ENCODE results near the gene DGCR8.

The DGCR8 gene

GRCh38 chr22:20052309-20053259 lies 27.5 kb upstream of the DGCR8 start:
- no peak for DNase-seq (ENCODE audit: low read depth)

DNA sequence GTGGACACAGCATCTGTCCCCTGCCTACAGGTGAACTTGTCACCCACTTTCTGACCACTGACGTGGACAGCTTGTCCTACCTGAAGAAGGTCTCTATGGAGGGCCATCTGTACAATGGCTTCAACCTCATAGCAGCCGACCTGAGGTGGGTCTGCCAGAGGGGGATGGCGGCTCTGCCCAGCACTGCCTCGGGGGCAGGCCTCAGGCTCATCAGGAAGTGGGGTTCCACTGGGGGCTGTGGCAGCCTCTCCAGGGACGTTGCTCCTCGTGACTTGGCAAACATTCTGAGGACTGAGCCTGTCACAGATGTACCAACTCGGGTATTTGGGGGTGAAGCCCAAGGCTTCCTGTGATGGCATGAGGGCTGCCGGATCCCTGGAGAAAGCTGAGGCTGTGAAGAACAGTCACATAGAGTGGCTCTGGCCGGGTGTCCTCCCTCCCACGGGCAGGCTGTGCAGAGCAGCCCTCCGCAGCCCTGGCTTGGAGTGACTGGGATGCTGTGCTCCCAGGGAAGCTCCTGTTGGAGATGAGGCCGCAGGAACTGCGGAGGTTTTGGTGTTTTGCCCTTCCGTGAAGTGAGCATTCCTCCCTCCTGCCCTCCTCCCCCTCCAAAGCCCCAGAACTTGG lies 26.5 kb upstream of the DGCR8 start:
- no peak for DNase-seq (ENCODE audit: low read depth)

- DNase-seq (ENCODE audit: low read depth): no peak
Measured at GRCh38 chr22:20054034-20054427, 26.0 kb upstream of the DGCR8 start.

DNA sequence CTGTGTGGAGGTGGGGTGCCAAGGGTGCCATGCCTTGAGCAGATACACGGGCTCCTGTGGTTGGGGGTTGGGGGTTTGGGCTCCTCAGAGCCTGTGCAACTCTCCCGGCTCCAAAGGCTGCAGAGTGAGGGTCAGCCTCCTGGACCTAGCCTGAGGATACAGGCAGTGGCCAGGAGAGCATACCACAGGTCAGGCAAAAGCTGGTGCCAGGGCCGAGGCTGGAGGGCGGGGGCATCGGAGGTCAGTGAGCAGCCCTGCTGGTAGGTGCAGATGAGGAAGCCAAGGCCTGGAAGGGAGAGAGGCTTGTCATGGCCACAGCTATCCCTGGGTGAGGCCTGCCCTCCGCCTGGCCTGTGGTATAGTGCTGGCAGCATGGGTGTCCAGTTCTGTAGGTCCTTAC lies 25.6 kb upstream of the DGCR8 start:
- DNase-seq (ENCODE audit: low read depth): no peak

DNA sequence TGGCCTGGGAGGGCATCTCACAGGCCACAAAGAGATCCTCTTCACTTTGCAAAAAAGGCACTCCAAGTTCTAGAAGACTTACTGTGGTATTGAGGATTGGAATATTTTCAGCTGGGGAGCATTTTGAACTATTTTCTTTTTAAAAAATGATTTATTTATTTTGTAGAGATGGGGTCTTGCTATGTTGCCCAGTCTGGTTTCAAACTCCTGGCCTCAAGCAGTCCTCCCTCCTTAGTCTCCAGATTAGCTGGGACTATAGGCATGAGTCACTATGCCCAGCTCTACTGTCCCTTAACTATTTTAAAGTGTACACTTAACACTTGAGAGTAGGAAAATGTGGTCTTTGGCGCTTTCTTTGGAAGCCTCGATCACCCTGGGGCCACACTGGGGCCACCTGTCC lies 24.9 kb upstream of the DGCR8 start:
- DNase-seq (ENCODE audit: low read depth): no peak

GRCh38 chr22:20055654-20056053 lies 24.4 kb upstream of the DGCR8 start:
- no peak for DNase-seq (ENCODE audit: low read depth)

DNA sequence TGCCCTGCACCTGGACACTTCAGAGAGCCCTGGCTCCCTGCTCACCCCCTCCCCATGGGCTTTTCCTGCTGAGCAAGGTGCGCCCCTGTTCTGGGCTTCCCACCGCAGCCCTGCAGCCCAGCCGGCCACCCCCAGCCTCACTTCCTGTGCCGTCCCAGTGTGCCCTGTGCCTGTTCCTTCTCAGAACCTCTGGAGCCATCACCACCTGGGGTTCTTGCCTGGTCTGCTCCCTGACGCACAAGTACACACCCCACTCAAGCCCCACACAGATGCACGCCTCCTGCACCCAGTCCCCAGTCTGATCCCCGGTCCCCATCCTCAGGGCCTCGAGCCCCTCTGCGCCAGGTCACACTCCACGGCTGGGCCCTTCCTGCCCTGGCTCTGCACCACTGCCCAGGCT lies 23.9 kb upstream of the DGCR8 start:
- no peak for DNase-seq (ENCODE audit: low read depth)

- DNase-seq (ENCODE audit: low read depth): no peak
Measured at GRCh38 chr22:20056696-20057386, 23.2 kb upstream of the DGCR8 start.

GRCh38 chr22:20057596-20058268 lies 22.3 kb upstream of the DGCR8 start:
- no peak for DNase-seq (ENCODE audit: low read depth)

DNA sequence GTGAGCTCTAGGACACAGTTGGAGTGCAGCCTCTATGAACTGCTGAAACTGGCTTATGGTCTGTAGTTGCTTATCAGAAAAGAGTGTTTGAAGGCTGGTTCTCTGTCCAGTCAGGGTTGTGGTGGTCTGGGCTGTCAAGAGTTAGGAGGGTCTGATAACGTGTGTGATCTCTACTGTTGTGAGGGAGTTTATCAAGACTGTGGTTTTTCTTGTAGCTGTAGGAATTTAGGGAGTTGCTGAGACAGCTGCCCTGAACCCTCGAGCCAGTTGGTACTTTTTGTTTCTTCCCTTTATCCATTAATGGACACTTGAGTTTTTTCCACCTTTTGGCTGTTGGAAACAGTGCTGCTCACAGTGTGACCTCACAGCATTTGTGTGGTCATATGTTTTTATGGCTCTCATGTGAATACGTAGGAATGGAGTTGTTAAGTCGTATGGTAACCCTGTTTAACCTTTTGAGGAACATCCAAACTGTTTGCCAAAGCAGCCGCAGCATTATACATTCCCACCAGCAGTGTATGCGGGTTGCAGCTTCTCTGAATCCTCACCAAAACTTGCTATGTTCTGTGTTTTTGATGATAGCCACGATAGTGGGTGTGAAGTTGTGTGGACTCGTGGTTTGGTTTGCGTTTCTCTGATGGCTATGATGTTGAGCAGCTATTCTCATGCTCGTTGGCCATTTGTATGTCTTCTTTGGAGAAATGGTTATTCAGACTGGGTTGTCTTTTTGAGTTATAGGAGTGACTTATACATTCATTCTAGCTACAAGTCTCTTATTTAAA lies 20.9 kb upstream of the DGCR8 start:
- no peak for DNase-seq (ENCODE audit: low read depth)

DNA sequence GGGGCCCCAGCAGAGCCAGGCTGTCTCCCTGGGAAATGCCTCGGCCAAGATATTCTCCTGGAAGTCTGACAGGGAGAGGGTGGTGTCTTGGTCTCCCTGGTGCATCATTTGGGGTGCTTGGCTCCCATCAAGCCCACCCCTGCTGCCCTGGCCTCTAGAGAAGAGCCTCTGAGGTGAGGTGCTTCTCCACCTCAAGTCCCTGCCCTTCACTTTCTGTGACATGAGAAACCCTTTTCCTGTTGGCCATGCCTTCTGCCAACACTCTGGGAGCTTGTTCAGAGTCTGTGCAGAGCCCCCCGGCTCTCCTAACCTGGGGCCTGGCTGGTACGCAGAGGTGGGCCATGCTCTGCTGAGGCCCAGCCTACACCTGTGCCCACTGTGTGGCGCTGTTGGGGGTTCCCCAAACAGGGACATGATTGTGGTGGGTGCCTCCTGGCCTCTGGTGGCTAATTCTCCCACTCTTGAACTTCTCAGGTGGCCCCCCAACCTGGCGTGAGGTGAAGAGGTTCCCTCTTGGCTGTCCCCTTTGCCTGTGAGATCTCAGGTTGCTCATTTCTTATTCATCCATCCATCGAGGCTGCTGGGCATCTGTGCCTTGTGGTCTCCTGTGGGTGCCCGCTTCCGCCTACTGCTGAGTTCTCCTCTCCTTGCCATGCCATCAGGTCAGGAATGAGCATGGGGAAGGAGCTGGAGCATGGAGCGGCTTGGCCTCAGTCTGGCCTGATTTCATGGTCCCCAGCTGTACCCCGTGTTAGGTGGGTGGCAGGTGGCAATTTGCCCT lies 19.2 kb upstream of the DGCR8 start:
- DNase-seq (ENCODE audit: low read depth): no peak

GRCh38 chr22:20061481-20061861 lies 18.6 kb upstream of the DGCR8 start:
- no peak for DNase-seq (ENCODE audit: low read depth)

- DNase-seq (ENCODE audit: low read depth): no peak
Measured at GRCh38 chr22:20062043-20062765, 17.8 kb upstream of the DGCR8 start.

DNA sequence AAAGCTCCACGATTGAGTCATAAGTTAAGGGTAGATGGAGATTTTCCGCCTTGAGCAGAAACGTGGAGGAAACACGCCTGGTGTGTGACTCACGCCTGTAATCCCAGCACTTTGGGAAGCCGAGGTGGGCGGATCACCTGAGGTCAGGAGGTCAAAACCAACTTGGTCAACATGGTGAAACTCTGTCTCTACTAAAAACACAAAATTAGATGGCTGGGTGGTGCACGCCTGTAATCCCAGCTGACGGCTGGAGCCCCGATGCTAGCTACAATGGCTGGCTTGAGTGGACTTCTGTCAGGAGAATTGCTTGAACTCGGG lies 17.3 kb upstream of the DGCR8 start:
- DNase-seq (ENCODE audit: low read depth): no peak

GRCh38 chr22:20063271-20064139 lies 16.5 kb upstream of the DGCR8 start:
- no peak for DNase-seq (ENCODE audit: low read depth)

GRCh38 chr22:20064140-20064480 lies 15.9 kb upstream of the DGCR8 start:
- DNase-seq (ENCODE audit: low read depth): no peak

DNA sequence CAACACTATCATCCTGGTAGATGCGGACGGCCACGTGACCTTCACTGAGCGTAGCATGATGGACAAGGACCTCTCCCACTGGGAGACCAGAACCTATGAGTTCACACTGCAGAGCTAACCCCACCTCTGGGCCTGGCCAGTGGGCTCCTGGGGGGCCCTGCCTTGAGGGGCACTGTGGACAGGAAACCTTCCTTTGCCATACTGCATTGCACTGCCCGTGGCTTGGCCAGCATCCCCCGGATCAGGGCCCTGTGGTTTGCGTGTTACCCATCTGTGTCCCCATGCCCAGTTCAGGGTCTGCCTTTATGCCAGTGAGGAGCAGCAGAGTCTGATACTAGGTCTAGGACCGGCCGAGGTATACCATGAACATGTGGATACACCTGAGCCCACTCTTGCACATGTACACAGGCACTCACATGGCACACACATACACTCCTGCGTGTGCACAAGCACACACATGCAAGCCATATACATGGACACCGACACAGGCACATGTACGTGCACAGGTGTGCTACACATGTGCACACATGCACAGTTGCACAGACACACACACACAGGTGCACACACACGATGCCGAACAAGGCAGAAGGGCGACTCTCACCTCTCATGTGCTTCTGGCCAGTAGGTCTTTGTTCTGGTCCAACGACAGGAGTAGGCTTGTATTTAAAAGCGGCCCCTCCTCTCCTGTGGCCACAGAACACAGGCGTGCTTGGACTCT lies 15.3 kb upstream of the DGCR8 start:
- DNase-seq (ENCODE audit: low read depth): no peak

- DNase-seq (ENCODE audit: low read depth): no peak
Measured at GRCh38 chr22:20065896-20066616, 14.0 kb upstream of the DGCR8 start.

Data from T follicular helper cell (primary cell).